HG03095 (cell line): Measurements from ENCODE around the gene SPTLC3.

Experiments
- ATAC-seq: cut with Tn5 transposase; IDR thresholded peaks from one replicate; pipeline ENCODE4 v1.9.1; 2021; ENCODE audit warnings: moderate library complexity; ENCODE audit not compliant: unreplicated experiment

Gene SPTLC3

DNA sequence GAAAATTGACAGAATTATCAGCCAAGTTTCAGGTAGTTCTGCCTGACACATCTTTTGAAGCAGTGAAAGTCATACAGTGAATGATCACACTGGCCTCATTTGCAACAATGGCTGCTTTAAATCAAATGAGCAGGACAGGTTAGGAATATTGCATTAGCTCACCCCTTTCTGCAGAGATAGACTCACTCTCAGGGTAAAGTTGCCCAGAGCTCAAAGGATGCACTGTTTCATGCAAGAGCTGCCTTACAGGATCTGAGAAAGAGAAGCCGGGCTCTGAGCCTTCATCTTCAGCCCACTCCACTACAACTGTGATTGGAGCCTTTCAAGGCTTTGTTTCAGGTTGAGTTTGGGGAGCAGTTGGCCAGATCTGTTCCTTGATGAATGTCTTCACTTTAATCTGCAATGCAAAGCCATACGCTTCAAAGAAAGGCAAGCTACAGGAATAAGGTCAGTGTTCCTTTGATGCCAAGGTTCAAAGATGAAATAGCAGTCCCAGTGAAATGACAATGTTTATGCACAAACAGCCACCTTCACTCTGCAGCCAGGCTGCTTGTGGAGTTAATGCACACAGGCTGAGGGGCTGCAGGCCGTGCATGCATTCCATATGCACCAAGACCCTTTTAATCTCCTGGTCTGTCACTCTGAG, 121.4 kb downstream of the SPTLC3 start:
- ATAC-seq, result no peak

DNA sequence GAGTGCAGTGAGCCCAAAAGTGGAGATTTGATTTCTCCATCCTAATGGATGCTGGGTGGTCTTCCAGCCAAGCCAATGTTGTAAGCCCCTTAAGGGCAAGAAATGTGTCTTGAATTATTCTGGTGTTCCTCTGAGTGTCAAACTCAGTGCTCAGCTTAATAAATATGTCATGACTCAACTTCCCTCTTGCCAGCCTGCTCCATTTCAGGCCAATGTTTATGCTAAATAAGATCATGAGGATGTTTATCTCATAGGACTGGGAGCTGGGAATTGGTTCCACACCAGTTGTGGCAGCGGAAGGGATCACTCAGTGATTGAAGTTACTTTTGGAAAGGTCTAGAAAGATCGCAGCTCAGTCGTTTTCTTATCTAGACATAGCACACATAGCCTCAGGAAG, 121.9 kb downstream of the SPTLC3 start:
- ATAC-seq, result no peak

DNA sequence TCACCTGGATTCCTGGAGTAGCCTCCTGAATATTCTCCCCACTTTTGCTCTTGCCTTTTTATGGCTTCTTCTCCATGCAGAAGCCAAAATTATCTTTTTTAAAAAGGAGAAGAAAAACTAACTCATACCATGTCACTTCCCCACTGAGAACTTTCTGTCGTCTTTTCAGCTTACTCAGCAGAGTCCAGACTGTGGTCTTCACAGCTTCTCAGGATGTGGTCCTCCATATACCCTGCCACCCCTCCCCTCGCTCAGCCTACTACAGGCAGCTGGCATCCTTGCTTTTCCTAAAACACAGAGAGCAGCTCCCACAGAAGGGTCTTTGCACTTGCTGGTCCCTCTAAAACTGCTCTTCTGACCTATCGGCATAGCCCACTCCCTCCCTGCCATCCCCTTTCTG, 122.9 kb downstream of the SPTLC3 start:
- no peak for ATAC-seq

DNA sequence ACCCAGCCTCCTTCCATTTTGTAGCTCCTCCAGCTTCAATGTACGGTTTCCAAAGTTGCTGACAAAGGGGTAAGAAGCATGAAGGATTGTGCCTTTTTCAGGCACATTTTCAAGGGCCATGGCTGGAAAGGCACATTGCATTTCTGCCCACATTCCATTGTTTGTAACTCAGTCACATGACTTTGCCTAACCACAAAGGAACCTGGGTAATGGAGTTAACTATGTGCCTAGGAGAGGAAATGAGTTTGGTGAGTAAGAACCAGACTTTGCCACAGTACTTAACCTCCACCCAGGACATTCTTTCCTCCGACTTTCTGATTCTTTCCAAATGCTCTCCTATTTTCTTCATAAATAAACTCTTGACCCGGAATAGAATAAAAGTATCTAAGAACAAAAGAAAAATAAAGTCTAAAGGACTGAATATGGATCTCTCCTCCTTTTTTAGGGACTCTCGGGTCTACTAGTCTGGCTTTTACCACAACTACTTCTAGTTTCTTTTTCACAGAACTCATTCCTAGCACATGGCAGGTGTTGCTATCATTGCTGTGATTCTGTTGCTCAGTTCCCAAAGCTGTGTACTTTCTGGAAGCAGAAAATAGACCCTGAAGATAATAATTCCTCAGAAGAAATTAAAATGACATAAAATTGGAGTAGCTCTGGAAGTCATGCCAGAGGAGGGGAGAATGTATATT, 130.8 kb downstream of the SPTLC3 start:
- ATAC-seq, result no peak

DNA sequence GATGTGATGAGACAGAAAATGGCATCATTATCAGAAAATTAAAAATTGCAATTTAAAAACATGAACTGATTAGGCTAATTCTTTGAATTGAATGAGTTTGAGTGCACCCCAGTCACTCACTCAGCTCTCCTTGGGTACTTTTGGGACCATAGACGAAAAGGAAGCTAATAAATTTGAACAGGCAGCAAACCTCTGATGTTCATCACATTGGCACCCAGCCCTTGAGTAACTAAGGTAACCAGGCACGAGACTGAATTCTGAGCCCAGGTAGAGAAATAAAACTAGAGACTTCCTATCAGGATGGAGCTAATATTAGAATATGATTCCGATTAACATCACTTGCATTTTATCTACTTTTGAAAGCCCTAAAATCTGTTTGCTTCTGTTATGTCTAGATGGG, 131.4 kb downstream of the SPTLC3 start:
- ATAC-seq, result no peak

DNA sequence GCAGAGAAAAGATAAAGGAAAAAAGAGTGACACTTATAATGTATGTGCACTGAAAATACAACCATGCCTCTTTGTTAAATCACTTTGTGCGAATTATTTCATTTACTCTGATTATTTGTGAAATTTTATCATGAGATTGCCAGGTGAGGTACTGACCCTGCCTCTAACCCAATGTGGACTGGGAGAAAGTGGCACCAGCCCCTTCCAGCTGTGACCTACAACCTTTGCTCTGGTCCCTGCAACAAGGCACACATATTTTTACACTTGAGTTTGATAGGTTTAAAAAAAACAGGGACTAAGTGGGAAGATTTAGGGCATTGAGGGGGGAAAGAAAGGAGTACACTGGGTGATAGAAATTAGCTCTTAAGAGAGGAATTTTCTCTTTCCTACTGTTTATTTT, 132.0 kb downstream of the SPTLC3 start:
- ATAC-seq, result no peak

DNA sequence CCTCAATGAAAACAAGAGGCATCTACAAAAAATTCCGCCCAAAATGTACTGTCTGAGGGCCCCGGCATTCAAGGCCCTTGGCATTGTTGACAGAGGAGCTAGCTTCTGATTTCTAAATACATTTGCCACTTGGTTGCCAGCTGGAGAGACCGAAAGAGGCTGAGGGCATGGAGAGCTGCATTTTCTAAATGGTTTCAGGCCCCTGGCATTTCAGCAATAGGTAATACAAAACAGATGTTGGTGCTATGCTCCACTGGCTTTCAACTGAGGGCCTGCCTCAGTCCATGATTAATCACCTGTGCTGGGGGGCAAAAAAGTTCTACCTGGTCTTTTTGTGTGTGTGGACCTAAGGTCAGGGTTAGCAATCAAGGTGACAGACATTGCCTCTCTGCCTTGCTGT, 132.8 kb downstream of the SPTLC3 start:
- no peak for ATAC-seq

DNA sequence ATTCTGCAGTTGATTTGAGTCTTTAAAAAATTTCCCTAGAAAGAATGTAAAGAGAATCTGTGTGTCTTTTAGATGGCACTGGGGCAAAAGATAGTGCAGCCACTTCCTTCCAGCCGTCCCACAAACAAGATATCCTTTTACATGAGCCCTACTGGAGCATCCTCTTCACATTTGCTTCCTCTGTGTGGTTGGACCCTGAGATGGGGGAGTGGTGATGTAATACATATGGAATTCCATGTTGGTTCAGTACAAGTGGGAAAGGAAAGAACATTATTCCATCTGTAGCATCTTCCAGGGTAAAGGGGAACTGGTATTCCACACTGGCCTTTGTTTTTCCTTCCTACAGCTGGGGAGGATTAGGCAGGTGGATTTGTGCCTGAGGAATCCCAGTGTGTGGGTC, 133.4 kb downstream of the SPTLC3 start:
- ATAC-seq, result no peak

DNA sequence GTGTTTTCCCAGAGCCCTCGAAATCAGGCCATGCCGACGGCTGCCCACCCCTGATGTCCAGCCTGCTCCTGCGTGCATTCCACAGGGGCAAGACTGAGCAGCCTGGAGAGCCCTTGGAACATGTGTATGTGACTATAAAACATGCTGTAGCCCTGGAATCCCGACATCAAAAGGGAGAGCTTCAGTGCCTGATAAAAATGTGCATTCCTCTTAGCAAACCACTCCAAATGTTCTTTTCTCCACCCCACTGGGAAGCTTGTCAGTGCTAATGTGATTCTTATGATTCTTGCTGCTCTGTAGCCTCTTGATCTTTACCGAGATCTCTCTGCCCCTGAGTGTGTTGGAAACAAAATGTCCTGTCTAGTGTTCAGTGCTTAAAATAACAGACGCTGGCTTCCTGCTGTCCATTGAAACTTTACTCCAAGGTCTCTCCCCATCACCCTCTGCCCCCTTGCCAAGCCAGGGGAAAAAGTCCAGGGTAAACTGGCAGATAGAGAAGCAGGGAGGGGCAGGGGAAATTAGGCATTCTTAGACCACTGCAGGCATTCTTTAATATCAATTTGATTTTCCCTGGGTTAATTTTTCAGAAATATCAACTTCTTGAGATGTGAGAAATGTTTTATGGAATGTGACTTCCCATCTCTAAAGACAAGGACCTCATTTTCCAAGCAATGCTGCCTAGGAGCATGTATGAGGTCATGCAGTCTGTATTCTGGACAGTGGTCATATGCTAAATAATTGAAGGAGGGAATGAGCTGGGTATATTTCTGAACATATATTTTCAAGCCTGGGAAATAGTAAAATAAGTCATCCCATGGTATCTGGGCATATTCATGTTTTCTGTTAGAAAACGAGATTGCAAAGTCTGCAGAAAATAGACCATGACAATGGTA, 138.5 kb downstream of the SPTLC3 start:
- ATAC-seq, result no peak

DNA sequence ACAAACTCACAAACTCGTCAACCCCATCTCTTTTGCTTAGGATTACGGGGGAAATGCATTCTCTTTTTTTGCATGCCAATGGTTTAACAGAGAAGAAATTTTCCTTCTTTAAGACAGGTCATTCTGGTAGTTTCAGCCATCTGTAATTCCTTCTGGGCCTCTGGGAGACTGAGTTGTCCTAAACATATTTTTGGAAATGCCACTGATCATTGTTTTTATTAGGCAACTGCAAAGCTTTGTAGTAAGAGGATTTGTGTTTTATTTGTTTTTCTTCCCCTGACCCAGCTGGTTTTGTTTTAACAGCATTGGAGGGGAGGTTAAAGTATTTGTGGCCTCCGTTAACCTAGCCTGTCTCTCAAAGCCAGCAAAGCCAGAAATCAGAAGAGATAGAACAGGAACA, 139.2 kb downstream of the SPTLC3 start:
- no peak for ATAC-seq

DNA sequence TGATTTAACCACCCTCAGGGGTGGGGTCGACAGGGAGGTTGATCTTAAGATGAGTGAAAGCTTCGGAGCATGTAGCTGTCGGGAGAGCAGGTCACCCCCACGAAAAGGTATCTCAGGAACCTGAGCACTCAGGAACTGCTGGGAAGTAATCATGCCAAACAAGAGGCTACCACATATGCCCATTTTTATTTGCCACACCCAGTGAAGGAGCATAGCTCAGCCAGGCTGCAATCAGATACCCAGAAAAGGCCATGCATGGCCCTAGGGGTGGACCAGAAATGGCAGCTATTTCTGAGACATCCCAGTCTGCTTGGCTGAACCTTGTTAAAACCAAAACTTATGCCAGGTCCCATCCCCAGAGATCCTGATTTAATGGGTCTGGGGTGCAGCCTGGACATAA, 139.6 kb downstream of the SPTLC3 start:
- ATAC-seq, result no peak

DNA sequence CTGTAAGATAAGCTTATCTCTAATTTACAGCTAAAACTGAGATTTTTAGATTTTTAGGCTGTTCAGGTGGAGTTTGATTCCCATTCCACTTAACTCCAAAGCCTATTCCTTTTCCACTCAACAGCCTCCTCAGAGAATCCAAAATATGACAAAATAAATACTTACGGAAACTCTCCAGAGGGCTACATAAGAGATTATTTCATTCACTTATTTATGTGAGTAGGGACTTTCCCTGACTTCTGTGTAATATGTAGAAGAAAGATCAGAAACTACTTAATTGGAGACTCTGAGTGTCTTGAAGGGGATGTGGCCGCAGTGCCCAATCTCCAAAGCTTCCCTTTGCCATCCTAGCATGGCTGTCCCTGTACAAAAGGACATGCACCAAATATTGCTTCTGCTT, 140.2 kb downstream of the SPTLC3 start:
- ATAC-seq, result no peak

DNA sequence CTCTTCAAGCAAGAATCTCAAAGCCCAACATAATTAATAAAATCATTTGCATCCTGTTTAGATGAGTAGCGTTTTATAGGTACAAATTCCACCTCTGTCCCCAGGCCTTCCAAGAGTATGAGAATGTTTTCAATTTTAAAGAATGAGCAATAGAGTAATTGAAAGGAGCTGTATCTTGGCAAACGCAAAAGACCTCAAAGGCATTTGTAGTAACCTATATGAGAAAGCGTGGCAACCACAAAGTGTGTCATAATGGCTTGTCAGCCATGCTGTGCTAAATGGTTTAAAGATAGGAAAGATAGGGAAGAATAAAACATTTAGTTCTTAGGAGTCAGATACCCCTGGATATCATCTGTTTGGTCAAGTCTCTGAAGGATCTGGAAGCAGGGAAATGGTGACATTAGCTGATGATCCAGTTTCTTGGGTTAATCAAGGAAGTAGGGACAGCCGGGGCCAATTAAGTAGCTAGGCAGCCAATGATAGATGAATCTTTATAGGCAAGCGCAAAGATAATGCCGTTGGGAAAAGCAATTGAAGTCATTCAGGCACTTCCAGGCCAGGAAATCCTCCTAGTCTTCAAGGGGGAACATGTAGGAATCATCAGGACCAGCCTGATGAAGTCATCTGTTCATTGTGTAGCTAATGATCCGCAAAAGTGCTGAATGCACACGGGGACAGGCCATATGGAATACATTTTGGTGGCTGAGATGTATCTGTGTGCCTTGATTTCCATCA, 140.8 kb downstream of the SPTLC3 start:
- ATAC-seq, result no peak

DNA sequence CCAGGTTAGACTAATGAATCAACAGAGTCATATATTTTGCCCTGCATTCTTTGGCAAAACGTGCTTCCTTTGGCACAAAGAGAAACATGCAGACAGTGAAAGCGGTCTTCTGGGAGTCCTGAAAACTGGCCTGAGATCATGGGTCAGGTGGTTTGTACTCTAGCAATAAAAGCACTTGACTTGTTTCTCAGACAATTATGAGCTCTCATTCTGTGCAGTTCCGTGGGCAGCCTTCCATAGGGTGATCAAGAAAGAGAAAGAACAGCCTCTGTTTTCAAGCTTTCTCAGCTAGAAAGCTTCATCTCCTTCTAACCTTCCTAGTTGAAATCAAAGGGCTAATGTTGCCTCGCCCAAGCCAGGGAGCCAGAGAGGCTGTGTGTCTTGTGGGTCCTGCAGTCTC, 149.6 kb downstream of the SPTLC3 start:
- ATAC-seq, result no peak

DNA sequence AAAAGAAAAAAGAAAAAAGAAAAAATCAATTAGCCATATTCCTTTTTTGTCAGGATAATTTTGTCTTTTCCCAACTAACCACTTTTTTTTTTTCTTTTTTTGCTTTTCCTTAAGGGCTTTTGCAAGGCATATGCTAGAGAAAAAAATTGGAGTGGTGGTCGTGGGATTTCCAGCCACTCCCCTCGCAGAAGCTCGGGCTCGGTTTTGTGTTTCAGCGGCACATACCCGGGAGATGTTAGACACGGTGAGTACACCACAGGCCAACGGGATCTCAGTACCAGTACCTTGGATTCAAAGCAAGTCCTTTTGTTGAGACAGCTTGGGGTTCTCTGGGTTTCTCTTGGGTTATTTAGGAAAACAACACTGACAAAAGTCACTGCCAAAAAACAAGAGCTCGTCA, 151.1 kb downstream of the SPTLC3 start:
- ATAC-seq, result no peak

DNA sequence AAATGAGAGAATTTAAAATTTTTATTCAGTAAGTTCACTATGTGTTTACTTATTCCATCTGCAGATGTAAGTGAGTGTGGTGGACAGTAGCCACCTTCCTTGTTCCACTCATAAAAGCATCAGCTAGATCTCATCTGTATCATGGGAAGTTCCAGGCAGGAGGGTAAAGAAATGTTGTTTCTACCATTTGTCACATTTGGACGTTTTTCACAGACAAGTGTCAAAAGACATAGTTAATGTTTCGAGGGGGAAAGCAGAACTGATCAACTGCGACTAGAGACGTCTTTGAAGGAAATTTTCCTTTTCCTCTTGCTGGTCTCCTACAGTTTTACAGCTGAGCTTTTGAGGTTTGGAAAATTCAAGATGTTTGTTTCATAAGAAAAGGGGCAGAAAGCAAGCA, 156.4 kb downstream of the SPTLC3 start:
- ATAC-seq, result no peak

DNA sequence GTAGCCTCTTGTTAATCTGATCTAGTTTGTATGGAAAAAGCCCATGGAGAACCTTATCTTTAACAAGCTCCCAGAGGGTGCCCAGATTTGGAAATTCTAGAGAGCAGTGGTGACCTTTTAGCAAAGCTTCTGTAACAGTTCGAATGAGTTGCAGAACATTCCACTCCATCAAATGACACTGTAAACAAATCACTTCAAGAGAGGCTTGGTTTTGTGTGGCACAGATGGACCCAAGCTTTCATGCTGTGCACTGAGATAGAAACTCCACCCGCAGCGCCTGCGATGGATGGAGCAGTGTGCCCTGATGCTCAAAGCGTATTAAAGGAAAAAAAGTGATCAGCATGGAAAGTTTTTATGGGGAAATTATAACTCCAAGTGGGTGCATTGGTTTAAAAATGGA, 157.2 kb downstream of the SPTLC3 start:
- ATAC-seq, result no peak

DNA sequence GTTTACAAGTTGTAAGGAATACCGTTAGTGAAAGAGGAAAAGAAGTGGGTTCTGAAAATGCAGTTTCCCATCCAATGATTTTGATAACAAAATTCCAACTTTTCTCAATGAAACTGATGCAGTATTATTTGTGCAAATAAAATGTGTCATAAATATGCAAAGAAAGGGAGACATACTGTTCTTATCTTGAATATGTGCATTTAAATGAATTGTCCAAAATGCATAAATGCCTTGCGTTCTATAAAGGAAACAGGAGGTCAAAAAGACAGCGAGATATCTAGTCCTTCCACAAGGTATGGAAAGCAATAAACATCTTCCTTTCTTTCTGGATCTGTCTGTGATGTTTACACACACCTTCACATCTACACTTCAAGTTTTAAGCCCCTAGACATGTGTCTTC, 157.7 kb downstream of the SPTLC3 start:
- no peak for ATAC-seq

DNA sequence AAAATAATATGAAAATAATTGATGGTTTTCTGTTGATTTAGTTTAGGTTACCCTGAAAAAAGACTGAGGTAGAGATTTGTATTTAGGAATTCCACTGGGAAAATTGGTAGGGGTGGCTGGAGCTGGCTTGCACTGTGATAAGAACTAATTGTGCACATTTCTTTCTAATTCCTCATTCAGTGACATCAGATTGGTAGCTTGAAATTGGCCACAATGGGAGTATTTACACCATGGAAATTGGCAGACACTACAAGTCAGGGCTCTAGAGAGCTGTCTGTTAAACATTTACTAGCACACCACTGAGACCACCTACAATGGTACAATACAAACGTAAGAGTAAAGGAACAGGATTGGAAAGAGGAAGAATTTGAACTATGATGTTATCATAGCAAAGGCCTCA, 160.3 kb downstream of the SPTLC3 start:
- no peak for ATAC-seq

DNA sequence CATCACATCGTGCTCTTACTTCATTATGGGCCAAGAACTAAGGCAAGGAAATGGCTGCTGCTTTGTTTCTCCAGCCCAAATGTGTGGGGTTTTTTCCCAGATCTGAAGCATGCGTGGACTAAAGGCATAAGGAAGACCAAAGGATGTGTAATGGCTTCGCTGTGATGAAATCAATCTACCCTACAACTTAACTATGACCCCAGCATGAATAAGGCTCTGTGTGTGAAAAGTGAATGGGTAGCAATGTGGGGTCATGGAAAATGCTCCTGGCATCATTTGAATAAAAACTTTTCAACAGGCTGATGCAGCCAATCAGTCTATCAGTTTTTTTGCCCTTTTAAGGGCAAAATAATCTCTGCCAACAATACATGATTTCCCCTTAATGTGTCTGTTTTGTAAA, 162.0 kb downstream of the SPTLC3 start:
- no peak for ATAC-seq

DNA sequence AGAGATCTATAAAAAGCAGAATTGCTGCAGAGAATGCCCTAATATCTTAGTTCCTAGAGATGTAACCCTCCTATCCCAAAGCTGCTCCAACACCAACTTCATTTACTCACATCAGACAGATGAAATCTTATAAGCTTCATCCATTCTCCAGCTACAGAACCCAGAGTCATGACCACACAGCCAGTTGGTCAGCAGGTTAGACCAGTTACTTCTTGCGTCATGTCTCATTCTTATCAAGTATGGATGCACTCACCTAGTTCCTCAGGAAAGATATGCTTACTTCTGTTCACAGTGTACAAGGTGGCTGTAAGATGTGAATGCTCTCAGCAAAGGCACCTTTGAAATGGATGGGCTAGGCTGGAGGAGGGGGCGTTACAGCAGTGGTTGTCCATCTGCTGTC, 164.4 kb downstream of the SPTLC3 start:
- ATAC-seq, result no peak
